ENCODE measurements around the gene ZSWIM3. TPM values are rescaled to one million over a fixed set of nuclear protein-coding genes. Genes with fewer than 3 reads are reported as not detected.

Gene ZSWIM3
- total and polyA plus RNA-seq, 2 of the 13 experiments (the other 11 are each of a cell fraction or from before 2014, with no cell fraction given): 5.2 to 5.8 TPM

DNA sequence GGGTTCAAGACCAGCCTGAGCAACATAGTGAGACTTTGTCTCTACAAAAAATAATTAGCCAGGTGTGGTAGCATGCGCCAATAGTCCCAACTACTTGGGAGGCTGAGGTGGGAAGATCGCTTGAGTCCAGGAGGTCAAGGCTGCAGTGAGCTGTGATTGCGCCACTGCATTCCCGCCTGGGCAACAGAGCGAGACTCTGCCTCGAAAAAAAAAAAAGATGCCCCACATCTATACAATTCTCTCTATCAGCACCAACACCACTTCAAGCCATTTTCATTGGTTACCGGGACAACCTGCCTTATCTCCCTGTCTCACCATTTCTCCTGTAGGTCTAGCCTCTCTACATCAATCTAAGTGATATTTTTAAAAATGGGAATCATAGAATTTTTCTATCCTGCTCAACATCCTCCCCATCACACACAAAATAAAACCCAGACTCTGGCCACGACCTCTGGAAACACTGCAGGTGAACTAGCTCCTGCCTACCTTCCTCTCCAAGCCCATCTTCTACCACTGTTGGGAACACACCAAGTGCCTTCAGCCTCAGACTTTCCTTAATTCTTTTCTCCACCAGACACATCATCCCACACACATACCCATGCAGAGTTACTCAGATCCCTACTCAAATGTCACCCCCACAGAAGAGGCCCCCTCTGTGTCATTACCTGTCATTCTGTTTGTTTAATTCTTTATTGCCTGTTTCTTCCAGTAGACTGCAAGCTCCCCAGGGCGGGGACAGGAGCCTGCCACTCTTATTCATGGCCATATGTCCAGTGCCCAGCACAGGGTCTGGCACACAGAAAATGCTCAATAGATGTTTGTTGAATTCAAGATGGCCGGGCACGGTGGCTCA, 64.1 kb downstream of the ZSWIM3 start (continued):
- TF ChIP-seq PAXIP1 (CRISPR knock-in tag; conservative IDR thresholded peaks at IDR 0.05): 0 out of 2 replicates have a peak, but pooled peaks have one; percentile 52
- TF ChIP-seq XBP1 (CRISPR knock-in tag; IDR thresholded peaks at IDR 0.05): no peak
- no peak for TF ChIP-seq MXI1 (IDR thresholded peaks at IDR 0.05; ENCODE audit: borderline replicate concordance, low read depth, low read length)
- TF ChIP-seq RXRB (CRISPR knock-in tag; IDR thresholded peaks at IDR 0.05; ENCODE audit: borderline replicate concordance): peak; percentile 50; the same call in 1 of the 2 replicates
- TF ChIP-seq, protein P1, sequence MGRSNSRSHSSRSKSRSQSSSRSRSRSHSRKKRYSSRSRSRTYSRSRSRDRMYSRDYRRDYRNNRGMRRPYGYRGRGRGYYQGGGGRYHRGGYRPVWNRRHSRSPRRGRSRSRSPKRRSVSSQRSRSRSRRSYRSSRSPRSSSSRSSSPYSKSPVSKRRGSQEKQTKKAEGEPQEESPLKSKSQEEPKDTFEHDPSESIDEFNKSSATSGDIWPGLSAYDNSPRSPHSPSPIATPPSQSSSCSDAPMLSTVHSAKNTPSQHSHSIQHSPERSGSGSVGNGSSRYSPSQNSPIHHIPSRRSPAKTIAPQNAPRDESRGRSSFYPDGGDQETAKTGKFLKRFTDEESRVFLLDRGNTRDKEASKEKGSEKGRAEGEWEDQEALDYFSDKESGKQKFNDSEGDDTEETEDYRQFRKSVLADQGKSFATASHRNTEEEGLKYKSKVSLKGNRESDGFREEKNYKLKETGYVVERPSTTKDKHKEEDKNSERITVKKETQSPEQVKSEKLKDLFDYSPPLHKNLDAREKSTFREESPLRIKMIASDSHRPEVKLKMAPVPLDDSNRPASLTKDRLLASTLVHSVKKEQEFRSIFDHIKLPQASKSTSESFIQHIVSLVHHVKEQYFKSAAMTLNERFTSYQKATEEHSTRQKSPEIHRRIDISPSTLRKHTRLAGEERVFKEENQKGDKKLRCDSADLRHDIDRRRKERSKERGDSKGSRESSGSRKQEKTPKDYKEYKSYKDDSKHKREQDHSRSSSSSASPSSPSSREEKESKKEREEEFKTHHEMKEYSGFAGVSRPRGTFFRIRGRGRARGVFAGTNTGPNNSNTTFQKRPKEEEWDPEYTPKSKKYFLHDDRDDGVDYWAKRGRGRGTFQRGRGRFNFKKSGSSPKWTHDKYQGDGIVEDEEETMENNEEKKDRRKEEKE (IDR thresholded peaks at IDR 0.05): no peak
- TF ChIP-seq MEIS1 (CRISPR knock-in tag; IDR thresholded peaks at IDR 0.05; ENCODE audit: borderline replicate concordance): peak; percentile 43; the same call in 1 of the 2 replicates
- no peak for TF ChIP-seq TCF7L2 (IDR thresholded peaks at IDR 0.05; ENCODE audit: low read depth, low read length)
- TF ChIP-seq CEBPG (CRISPR knock-in tag; IDR thresholded peaks at IDR 0.05): peak; percentile 86
- TF ChIP-seq BATF2 (CRISPR knock-in tag; IDR thresholded peaks at IDR 0.05): no peak
- no peak for TF ChIP-seq TCF12 (IDR thresholded peaks at IDR 0.05)
- TF ChIP-seq TCF12 (CRISPR knock-in tag; IDR thresholded peaks at IDR 0.05): no peak; the same call in 1 of the 2 replicates
- no peak for TF ChIP-seq NFE2L1 (CRISPR knock-in tag; IDR thresholded peaks at IDR 0.05; ENCODE audit: borderline replicate concordance)
- no peak for TF ChIP-seq FOXO1 (CRISPR knock-in tag; IDR thresholded peaks at IDR 0.05)
- TF ChIP-seq HMG20A (CRISPR knock-in tag; IDR thresholded peaks at IDR 0.05; ENCODE audit: borderline replicate concordance): peak; percentile 54; the same call in 1 of the 2 replicates
- TF ChIP-seq ZNF7 (CRISPR knock-in tag; IDR thresholded peaks at IDR 0.05): no peak
- 0 out of 2 replicates have a peak, but pooled peaks have one; percentile 38 for TF ChIP-seq TSC22D2 (CRISPR knock-in tag; IDR thresholded peaks at IDR 0.05; ENCODE audit: borderline replicate concordance)
- peak; percentile 66; the same call in 1 of the 2 replicates for TF ChIP-seq ZMYM4 (CRISPR knock-in tag; IDR thresholded peaks at IDR 0.05)
- TF ChIP-seq ZNF333 (CRISPR knock-in tag; IDR thresholded peaks at IDR 0.05; ENCODE audit: borderline replicate concordance): no peak
- TF ChIP-seq KDM1A (CRISPR knock-in tag; IDR thresholded peaks at IDR 0.05): peak; percentile 81; the same call in 1 of the 2 replicates
- no peak for TF ChIP-seq CSRNP2 (CRISPR knock-in tag; conservative IDR thresholded peaks at IDR 0.05; ENCODE audit: low read depth)
- no peak for TF ChIP-seq ZNF850 (CRISPR knock-in tag; conservative IDR thresholded peaks at IDR 0.05)
- TF ChIP-seq THYN1 (CRISPR knock-in tag; IDR thresholded peaks at IDR 0.05; ENCODE audit: borderline replicate concordance, low read depth): no peak

All from HepG2 (cell line).